ENCODE data around the gene DDX23.

- TF ChIP-seq EP300 (IDR thresholded peaks at IDR 0.05; ENCODE audit: borderline replicate concordance in 1 of 2, low read depth in 1 of 2, low read length in 1 of 2) (no peak), RAD21 (IDR thresholded peaks at IDR 0.05; ENCODE audit: low read length) (no peak), CTCF (IDR thresholded peaks at IDR 0.05) (no peak), EZH2phosphoT487 (IDR thresholded peaks at IDR 0.05; ENCODE audit: borderline replicate concordance, low read depth) (no peak), NFIC (IDR thresholded peaks at IDR 0.05; ENCODE audit: borderline replicate concordance) (no peak), IRF3 (IDR thresholded peaks at IDR 0.05; ENCODE audit: low read depth, low read length) (no peak), TEAD4 (IDR thresholded peaks at IDR 0.05; ENCODE audit: borderline replicate concordance, insufficient read depth) (no peak), USF2 (IDR thresholded peaks at IDR 0.05; ENCODE audit: borderline replicate concordance, low read depth, low read length) (no peak)
Measured at GRCh38 chr12:48794870-48795269, 57.1 kb downstream of the DDX23 start.

Data from SK-N-SH (cell line).